ENCODE results near the gene IFI6. TPM values are rescaled to one million over a fixed set of nuclear protein-coding genes. Genes with fewer than 3 reads are reported as not detected.

The IFI6 gene
- total and polyA plus RNA-seq, 2 of the 8 experiments (the other 6 are each of a cell fraction or from before 2014, with no cell fraction given): 6.1 to 13.2 TPM

GRCh38 chr1:27635396-27636142 is 36.4 kb downstream of the IFI6 start:
- Histone ChIP-seq H4K5ac (ENCODE audit: insufficient read length, low read depth, low read length) (no peak overlapping the region), H2AFZ (ENCODE audit: low read length) (no peak overlapping the region), H3K4me1 (replicated peaks in 1 of 4; ENCODE audit: control insufficient read depth in 3 of 4, insufficient read depth in 4 of 4, low read length in 3 of 4) (peaks cover 0 to 3% (median 2%) of the 10 kb centered on the region in 4 experiments; a peak in 5 of 7 replicates), H3K27me3 (replicated peaks in 1 of 4; ENCODE audit: control insufficient read depth in 3 of 4, extremely low read depth in 1 of 4, insufficient read depth in 3 of 4, low read length in 3 of 4) (peaks cover 19 to 36% (median 31%) of the 10 kb centered on the region in 4 experiments), H4K91ac (replicated peaks; ENCODE audit: insufficient read length, low read length) (peak overlapping the region; percentile 10), H3K4me2 (ENCODE audit: insufficient read depth in 1 of 2, low read depth in 2 of 2, low read length in 2 of 2) (peak overlapping the region; percentile 21 to 57; a peak in 3 of 4 replicates), H2AK5ac (ENCODE audit: low read depth, low read length) (0 out of 2 replicates have a peak overlapping the region, but pooled peaks have one; percentile 28), H3K4me3 (ENCODE audit: extremely low read depth in 1 of 4, insufficient read depth in 2 of 4, low read depth in 3 of 4, low read length in 4 of 4) (no peak overlapping the region), H3K36me3 (ENCODE audit: control insufficient read depth in 2 of 4, insufficient read depth in 4 of 4, low read length in 3 of 4) (no peaks in the 10 kb centered on the region), H3K14ac (ENCODE audit: insufficient read length) (no peak overlapping the region), H3K56ac (replicated peaks; ENCODE audit: insufficient read length, low read depth, low read length) (no peak overlapping the region), H2BK15ac (ENCODE audit: low read length) (peak overlapping the region; percentile 72; the same call in 1 of the 2 replicates), H3K79me1 (ENCODE audit: low read depth, low read length) (no peaks in the 10 kb centered on the region), H2BK20ac (ENCODE audit: low read length) (peak overlapping the region; percentile 18; the same call in 1 of the 2 replicates), H3K23ac (ENCODE audit: insufficient read length) (no peak overlapping the region), H3K9ac (replicated peaks in 1 of 4; ENCODE audit: extremely low read depth in 1 of 4, low read depth in 3 of 4, low read length in 3 of 4) (no peak overlapping the region), H3K79me2 (ENCODE audit: control insufficient read depth in 1 of 2, insufficient read depth in 2 of 2, low read length in 2 of 2) (no peaks in the 10 kb centered on the region), H4K20me1 (replicated peaks in 1 of 2; ENCODE audit: control insufficient read depth in 1 of 2, insufficient read depth in 2 of 2, low read length in 2 of 2) (no peaks in the 10 kb centered on the region), H3K23me2 (ENCODE audit: low read depth, low read length) (peaks cover 6% of the 10 kb centered on the region; the same call in 1 of the 2 replicates), H2BK120ac (replicated peaks; ENCODE audit: low read depth, low read length) (no peak overlapping the region), H3K18ac (ENCODE audit: extremely low read depth, low read length) (no peak overlapping the region), H4K8ac (ENCODE audit: extremely low read depth, insufficient read depth, low read length) (no peak overlapping the region), H2BK12ac (ENCODE audit: low read depth, low read length) (peak overlapping the region; percentile 68; the same call in 1 of the 2 replicates), H2BK5ac (ENCODE audit: low read depth, low read length) (no peak overlapping the region; the same call in 1 of the 2 replicates), H3K9me3 (ENCODE audit: insufficient read depth in 2 of 2, low read depth in 1 of 2, low read length in 1 of 2) (no peaks in the 10 kb centered on the region), H3K4ac (replicated peaks; ENCODE audit: insufficient read length, low read depth, low read length) (no peak overlapping the region), H3K27ac (ENCODE audit: low read depth, low read length) (no peak overlapping the region)
- WGBS, 2 experiments (ENCODE audit: extremely low coverage in 1 of 2, insufficient coverage in 1 of 2, insufficient read length in 1 of 2, insufficient replicate concordance in 2 of 2, low coverage in 1 of 2, low lambda C conversion rate in 2 of 2, missing lambda C conversion rate in 1 of 2): 85% methylated on average over 11 of the region's 11 CpGs; no CpG with 5 or more reads in 1 of the 2 experiments
- no peak for TF ChIP-seq SP1 (IDR thresholded peaks at IDR 0.05; ENCODE audit: low read depth, low read length)
- no peak for TF ChIP-seq TAF7 (optimal IDR thresholded peaks at IDR 0.05; ENCODE audit: borderline replicate concordance, low read depth, low read length)
- no peak for TF ChIP-seq TAF1 (IDR thresholded peaks at IDR 0.05; ENCODE audit: low read depth, low read length)
- TF ChIP-seq HDAC6 (IDR thresholded peaks at IDR 0.05; ENCODE audit: low read depth, low read length): no peak
- no peak for TF ChIP-seq JUND (IDR thresholded peaks at IDR 0.05; ENCODE audit: low read length)
- TF ChIP-seq POLR2A (IDR thresholded peaks at IDR 0.05; ENCODE audit: control extremely low read depth in 1 of 2, low read depth in 2 of 2, low read length in 2 of 2): no peak
- no peak for TF ChIP-seq PHF8 (conservative IDR thresholded peaks at IDR 0.05; ENCODE audit: low read depth, low read length)
- no peak for TF ChIP-seq TEAD4 (IDR thresholded peaks at IDR 0.05; ENCODE audit: low read depth, low read length)
- DNase-seq (ENCODE audit: low read depth in 1 of 2, low spot score in 2 of 2) (no peak), FAIRE-seq (no peak)
- POLR2A ChIA-PET (ENCODE audit: partially characterized antibody): no interaction called here
- CTCF ChIA-PET (ENCODE audit: partially characterized antibody): interaction anchor here (0.7 to 1.1 kb wide), 3 partner anchors 8 to 27 kb away, joined by 3 to 4 read pairs (median 3); no protein-coding TSS in a partner anchor

All from H1 (cell line).